Large intestine (tissue), 3 donors: ENCODE results near the gene TASP1. TPM values are rescaled to one million over a fixed set of nuclear protein-coding genes. Genes with fewer than 3 reads are reported as not detected.

Experiments used
- DNase-seq, 2 donors: peaks; one replicate each; pipeline versions ENCODE4 v3.0.0 to v3.0.0-alpha.2; 2013
- H3K27ac ChIP-seq: one replicate; pipeline ENCODE4 v1.5.1; 2013; ENCODE audit warnings: low read length
- H3K27me3 ChIP-seq: 2 replicates; pipeline ENCODE4 v1.6.1; 2013; ENCODE audit warnings: low read length; ENCODE audit not compliant: control insufficient read depth, insufficient read depth
- H3K36me3 ChIP-seq: 2 replicates; pipeline ENCODE4 v1.6.1; 2013; ENCODE audit warnings: low read length; ENCODE audit not compliant: control insufficient read depth, insufficient read depth
- H3K4me1 ChIP-seq: one replicate; pipeline ENCODE4 v1.6.1; 2013; ENCODE audit warnings: low read length; ENCODE audit not compliant: control insufficient read depth, insufficient read depth
- H3K4me3 ChIP-seq: one replicate; pipeline ENCODE4 v1.5.1; 2013; ENCODE audit warnings: low read length
- H3K9me3 ChIP-seq: one replicate; pipeline ENCODE4 v1.6.1; 2013; ENCODE audit warnings: mild to moderate bottlenecking, low read depth, low read length, moderate library complexity; ENCODE audit not compliant: control insufficient read depth
- WGBS: methylation state at CpG from one replicate; pipeline ENCODE4 v1.1.5; 2013; ENCODE audit warnings: low lambda C conversion rate; ENCODE audit not compliant: insufficient coverage; 5-methylcytosine and 5-hydroxymethylcytosine counted together
- polyA plus RNA-seq: library from polyadenylated mRNA; unstranded; fragments of 120-200 nt; gene quantifications from one replicate; pipeline ENCODE4 v1.2.1, GENCODE V29; 2013

The TASP1 gene
- polyA plus RNA-seq, 1 donor = 12.8 TPM

- H3K9me3 ChIP-seq = no peaks in the 10 kb centered on the region
- DNase-seq = no peak
- H3K4me3 ChIP-seq = no peak overlapping the region
- WGBS = no CpG with 5 or more reads among the region's 4 CpGs
- no peaks in the 10 kb centered on the region for H3K27me3 ChIP-seq
- no peak overlapping the region for H3K27ac ChIP-seq
- no peaks in the 10 kb centered on the region for H3K36me3 ChIP-seq
- no peaks in the 10 kb centered on the region for H3K4me1 ChIP-seq
These were observed 234.4 kb downstream of the TASP1 start for GRCh38 chr20:13404293-13404692.

GRCh38 chr20:13403453-13403852 lies 235.3 kb downstream of the TASP1 start:
- Histone ChIP-seq H3K27ac (no peak overlapping the region), H3K36me3 (no peaks in the 10 kb centered on the region), H3K4me1 (no peaks in the 10 kb centered on the region), H3K9me3 (no peaks in the 10 kb centered on the region), H3K4me3 (no peak overlapping the region), H3K27me3 (no peaks in the 10 kb centered on the region)
- DNase-seq = no peak
- 50% methylated on average over 1 of the region's 2 CpGs for WGBS

- Histone ChIP-seq H3K4me3 (no peak overlapping the region), H3K4me1 (no peaks in the 10 kb centered on the region), H3K36me3 (no peaks in the 10 kb centered on the region), H3K9me3 (no peaks in the 10 kb centered on the region), H3K27ac (no peak overlapping the region), H3K27me3 (no peaks in the 10 kb centered on the region)
- WGBS = 100% methylated on average over 1 of the region's 2 CpGs
- no peak for DNase-seq
These were observed 235.7 kb downstream of the TASP1 start for GRCh38 chr20:13402986-13403385.

DNA sequence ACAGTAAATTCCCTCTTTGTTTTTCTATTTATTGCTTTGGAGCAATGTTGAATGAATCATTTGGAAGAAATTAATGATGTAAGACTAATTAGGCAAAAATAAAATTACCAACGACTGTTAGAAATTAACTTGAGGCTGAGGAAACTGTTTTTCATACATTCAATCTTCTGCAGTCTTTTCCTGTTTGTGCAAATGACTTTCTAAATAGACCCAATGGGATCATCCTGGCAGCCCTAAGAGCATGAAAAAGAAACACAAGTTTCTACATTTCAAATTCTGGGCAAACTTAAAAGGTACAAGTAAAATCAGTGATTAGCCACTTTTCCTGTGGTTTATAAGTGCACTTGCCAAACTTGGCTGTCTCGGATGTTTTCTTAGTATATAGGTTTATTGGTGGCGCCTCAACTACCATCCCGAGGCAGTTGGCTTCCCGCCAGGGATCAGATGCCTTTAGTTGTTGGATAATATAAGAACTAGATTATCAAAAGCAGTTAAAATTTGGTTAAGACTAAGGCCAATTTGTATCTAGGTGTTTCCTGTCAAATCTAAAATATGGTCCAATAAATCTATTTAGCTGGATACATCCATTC lies 236.5 kb downstream of the TASP1 start:
- Histone ChIP-seq H3K27me3 (no peaks in the 10 kb centered on the region), H3K9me3 (no peaks in the 10 kb centered on the region), H3K4me3 (no peak overlapping the region), H3K4me1 (no peaks in the 10 kb centered on the region), H3K36me3 (no peaks in the 10 kb centered on the region), H3K27ac (no peak overlapping the region)
- DNase-seq = no peak
- WGBS = 83% methylated on average over 1 of the region's 5 CpGs

GRCh38 chr20:13401596-13401995 lies 237.1 kb downstream of the TASP1 start:
- no peak for DNase-seq
- no peaks in the 10 kb centered on the region for H3K36me3 ChIP-seq
- H3K9me3 ChIP-seq = no peaks in the 10 kb centered on the region
- H3K4me1 ChIP-seq = no peaks in the 10 kb centered on the region
- H3K27me3 ChIP-seq = no peaks in the 10 kb centered on the region
- 100% methylated on average over 1 of the region's 1 CpG for WGBS
- no peak overlapping the region for H3K4me3 ChIP-seq
- no peak overlapping the region for H3K27ac ChIP-seq

DNA sequence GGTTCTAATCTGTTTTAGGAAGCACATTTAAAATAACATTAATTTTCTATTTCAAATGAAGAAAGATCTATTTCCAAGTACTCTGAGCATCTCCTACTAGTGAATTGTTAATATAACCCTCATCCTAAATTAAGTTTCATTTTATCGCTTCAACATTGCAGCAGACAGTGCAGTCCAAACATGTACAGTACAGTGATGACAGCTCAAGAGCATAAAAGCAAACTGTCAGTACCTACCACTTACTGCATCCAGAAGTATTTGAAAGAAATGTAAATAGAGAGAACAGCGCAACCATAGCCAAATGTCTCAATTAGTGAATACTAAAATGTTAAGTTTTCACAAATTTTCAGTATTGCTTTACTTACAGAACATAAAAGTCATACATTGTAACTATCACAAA lies 238.3 kb downstream of the TASP1 start:
- no peak for DNase-seq
- WGBS = 100% methylated on average over 1 of the region's 2 CpGs
- Histone ChIP-seq H3K27me3 (no peaks in the 10 kb centered on the region), H3K4me1 (no peaks in the 10 kb centered on the region), H3K27ac (no peak overlapping the region), H3K36me3 (no peaks in the 10 kb centered on the region), H3K9me3 (no peaks in the 10 kb centered on the region), H3K4me3 (no peak overlapping the region)

DNA sequence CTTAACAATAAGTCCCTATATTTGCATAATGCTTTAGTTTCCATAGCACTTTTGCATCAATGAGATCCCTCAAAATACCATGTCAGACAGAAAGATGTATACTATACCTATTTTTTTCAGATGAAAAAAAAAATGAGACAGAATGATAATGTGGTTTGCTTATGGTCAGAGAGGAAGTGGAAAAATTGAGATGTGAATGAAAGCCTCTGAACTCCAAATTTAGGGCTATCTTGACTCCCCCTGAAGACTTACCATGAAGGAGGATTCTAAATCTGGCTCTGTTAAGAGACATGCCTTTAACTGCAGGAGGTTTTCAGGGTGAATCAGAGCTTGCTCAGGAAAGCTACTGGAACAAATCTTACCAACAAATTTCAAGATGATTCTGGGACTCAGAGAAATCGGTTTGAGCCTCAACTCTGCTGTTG lies 241.4 kb downstream of the TASP1 start:
- no peak overlapping the region for H3K27ac ChIP-seq
- no peaks in the 10 kb centered on the region for H3K36me3 ChIP-seq
- WGBS = no CpG with 5 or more reads among the region's 1 CpG
- no peaks in the 10 kb centered on the region for H3K9me3 ChIP-seq
- no peaks in the 10 kb centered on the region for H3K4me1 ChIP-seq
- no peaks in the 10 kb centered on the region for H3K27me3 ChIP-seq
- DNase-seq = no peak
- H3K4me3 ChIP-seq = no peak overlapping the region

- H3K27me3 ChIP-seq = no peaks in the 10 kb centered on the region
- H3K4me1 ChIP-seq = no peaks in the 10 kb centered on the region
- H3K9me3 ChIP-seq = no peaks in the 10 kb centered on the region
- H3K36me3 ChIP-seq = no peaks in the 10 kb centered on the region
- DNase-seq = no peak
- no peak overlapping the region for H3K4me3 ChIP-seq
- H3K27ac ChIP-seq = no peak overlapping the region
These were observed 241.9 kb downstream of the TASP1 start for GRCh38 chr20:13396826-13397225.

- no peaks in the 10 kb centered on the region for H3K27me3 ChIP-seq
- 100% methylated on average over 1 of the region's 3 CpGs for WGBS
- no peaks in the 10 kb centered on the region for H3K9me3 ChIP-seq
- DNase-seq = no peak
- H3K4me1 ChIP-seq = no peaks in the 10 kb centered on the region
- H3K36me3 ChIP-seq = no peaks in the 10 kb centered on the region
- no peak overlapping the region for H3K27ac ChIP-seq
- H3K4me3 ChIP-seq = no peak overlapping the region
These were observed 242.7 kb downstream of the TASP1 start for GRCh38 chr20:13396022-13396421.

DNA sequence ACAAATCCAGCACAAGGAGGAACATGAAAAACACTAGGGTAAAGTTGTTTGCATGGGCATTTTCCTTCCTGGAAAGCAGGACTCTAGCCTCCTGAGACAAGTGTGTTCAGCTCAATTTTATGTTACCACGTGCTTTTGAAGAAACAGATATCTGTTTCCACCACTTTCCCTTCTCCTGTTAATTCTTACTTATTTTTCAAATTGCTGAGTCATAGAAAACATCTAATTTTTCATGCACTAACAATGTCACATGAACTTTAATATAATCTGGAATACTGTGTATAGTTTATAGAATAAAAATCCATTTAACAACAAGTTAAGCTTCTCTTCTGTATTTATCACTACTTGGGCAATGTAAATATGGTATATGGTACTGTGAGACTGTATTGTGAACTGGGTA lies 243.5 kb downstream of the TASP1 start:
- Histone ChIP-seq H3K36me3 (no peaks in the 10 kb centered on the region), H3K9me3 (no peaks in the 10 kb centered on the region), H3K4me3 (no peak overlapping the region), H3K27ac (no peak overlapping the region), H3K4me1 (no peaks in the 10 kb centered on the region), H3K27me3 (no peaks in the 10 kb centered on the region)
- no peak for DNase-seq
- WGBS = 60% methylated on average over 1 of the region's 1 CpG

DNA sequence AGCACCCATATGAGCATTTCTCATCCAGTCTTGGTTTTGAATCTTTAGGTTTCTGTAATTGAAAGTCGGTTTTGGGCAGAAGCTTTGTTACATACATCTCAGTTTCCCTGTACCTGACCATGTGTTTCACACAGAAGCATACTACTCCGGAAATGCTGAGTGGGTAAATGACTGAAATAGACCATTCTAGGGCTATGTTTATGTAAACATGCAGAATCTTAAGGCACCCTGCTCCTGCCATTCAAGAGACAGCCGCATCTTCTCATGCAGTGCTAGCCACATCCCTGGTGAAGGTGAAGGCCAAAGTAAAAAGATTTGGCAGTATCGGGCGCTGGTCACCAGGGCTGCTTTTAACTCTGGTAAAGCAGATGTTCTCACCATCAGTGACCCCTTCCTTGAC lies 246.3 kb downstream of the TASP1 start:
- H3K27me3 ChIP-seq = no peaks in the 10 kb centered on the region
- H3K4me1 ChIP-seq = no peaks in the 10 kb centered on the region
- DNase-seq = no peak
- no CpG with 5 or more reads among the region's 5 CpGs for WGBS
- H3K9me3 ChIP-seq = no peaks in the 10 kb centered on the region
- H3K27ac ChIP-seq = no peak overlapping the region
- peaks cover 4% of the 10 kb centered on the region for H3K36me3 ChIP-seq
- no peak overlapping the region for H3K4me3 ChIP-seq
